HepG2 (cell line): ENCODE data around the gene CENPL. TPM values are rescaled to one million over a fixed set of nuclear protein-coding genes. Genes with fewer than 3 reads are reported as not detected.

Source experiments
- ATAC-seq: fragments of 200-7000 bp; cut with Tn5 transposase; 3 replicates; pipeline ENCODE4 v1.9.1; 2020; ENCODE audit warnings: mild to moderate bottlenecking, moderate library complexity
- BruUV-seq: library from RNA; stranded (reverse); fragments of 400-500 nt; replicated peaks from 2 replicates; lab custom pipeline; 2021; lab: Mats Ljungman, UMichigan
- CTCF ChIA-PET: fragments of 300-600 bp; formaldehyde crosslinking; extraction: SDS; loops from one replicate; lab custom pipeline; 2021; ENCODE audit warnings: low total read pairs, inconsistent platforms, low intra/inter-chr PET ratio; lab: Yijun Ruan, JAX
- POLR2A ChIA-PET: fragments of 350-600 bp; sonication (Branson Sonifier 250); formaldehyde crosslinking; loops from one replicate; lab custom pipeline; 2020; ENCODE audit warnings: antibody characterized with exemption, inconsistent platforms; lab: Yijun Ruan, JAX
- DNase-seq: peaks from one replicate; pipeline ENCODE4 v3.0.0-alpha.2; 2015; ENCODE audit warnings: low spot score
- FAIRE-seq: peaks from 3 replicates; lab custom pipeline; 2011; peaks lifted over from hg19 to GRCh38; lab: Jason Lieb, UNC
- H2AFZ ChIP-seq: one replicate; pipeline ENCODE4 v1.6.1; 2011; ENCODE audit warnings: low read length, inconsistent platforms
- H3K27ac ChIP-seq: fragments of 300-600 bp; 3 replicates; pipeline ENCODE4 v1.8.0; 2011; ENCODE audit warnings: mixed run types, mild to moderate bottlenecking, mixed read lengths, low read length, inconsistent platforms; ENCODE audit not compliant: insufficient read depth; ENCODE audit errors: extremely low read length
- H3K27me3 ChIP-seq, 2 experiments: fragments of 200-600 bp in 1 of 2; 2 replicates in 1 of 2; 3 replicates in 1 of 2; pipeline versions ENCODE4 v1.6.0 to v1.8.0; 2011; ENCODE audit warnings: low read length in 2 of 2, mild to moderate bottlenecking in 2 of 2, moderate library complexity in 2 of 2, inconsistent platforms in 1 of 2; ENCODE audit not compliant: insufficient read depth in 2 of 2, control insufficient read depth in 1 of 2
- H3K36me3 ChIP-seq, 2 experiments: fragments of 200-600 bp in 1 of 2; replicated peaks in 1 of 2; 2 replicates in 1 of 2; 3 replicates in 1 of 2; pipeline versions ENCODE4 v1.5.1 to v1.8.0; 2011; ENCODE audit warnings: low read length in 2 of 2, inconsistent platforms in 1 of 2; ENCODE audit not compliant: insufficient read depth in 2 of 2, control insufficient read depth in 1 of 2
- H3K4me1 ChIP-seq: 2 replicates; pipeline ENCODE4 v1.5.1; 2012; ENCODE audit warnings: low read length, inconsistent platforms; ENCODE audit not compliant: insufficient read depth
- H3K4me2 ChIP-seq: 2 replicates; pipeline ENCODE4 v1.6.0; 2011; ENCODE audit warnings: low read depth, low read length, inconsistent platforms
- H3K4me3 ChIP-seq, 3 experiments: fragments of 200-600 bp in 1 of 3; sonication (generic), shearing (Covaris generic) in 1 of 3; replicated peaks in 1 of 3; 2 replicates each; pipeline ENCODE4 v1.5.1; 2011 to 2016; ENCODE audit warnings: low read length in 3 of 3, inconsistent platforms in 2 of 3, low read depth in 2 of 3, mild to moderate bottlenecking in 2 of 3, control low read depth in 1 of 3, mixed read lengths in 1 of 3; ENCODE audit not compliant: insufficient read depth in 1 of 3
- H3K79me2 ChIP-seq: one replicate; pipeline ENCODE4 v1.6.1; 2011; ENCODE audit warnings: low read length, inconsistent platforms; ENCODE audit not compliant: insufficient read depth
- H3K9ac ChIP-seq: 2 replicates; pipeline ENCODE4 v1.6.0; 2011; ENCODE audit warnings: mild to moderate bottlenecking, low read depth, low read length, inconsistent platforms; ENCODE audit not compliant: insufficient read depth
- H3K9me3 ChIP-seq: 2 replicates; pipeline ENCODE4 v1.5.1; 2012; ENCODE audit warnings: mild to moderate bottlenecking, low read length
- H4K20me1 ChIP-seq: 2 replicates; pipeline ENCODE4 v1.6.0; 2011; ENCODE audit warnings: inconsistent platforms, mild to moderate bottlenecking, low read length, moderate library complexity; ENCODE audit not compliant: insufficient read depth
- FOSL1 ChIP-seq: sonication (generic); formaldehyde crosslinking; IDR thresholded peaks from 2 replicates; pipeline ENCODE4 v1.9.0; 2021; ENCODE audit warnings: missing genetic modification reagents, borderline replicate concordance
- FOXO1 ChIP-seq: sonication (generic); formaldehyde crosslinking; IDR thresholded peaks from 2 replicates; pipeline ENCODE4 v1.4.0; 2020; ENCODE audit warnings: missing genetic modification reagents
- HIVEP1 ChIP-seq: sonication (generic); formaldehyde crosslinking; IDR thresholded peaks from 2 replicates; pipeline ENCODE4 v1.4.0; 2020; ENCODE audit warnings: mild to moderate bottlenecking, missing genetic modification reagents
- JARID2 ChIP-seq: sonication (generic); formaldehyde crosslinking; IDR thresholded peaks from 2 replicates; pipeline ENCODE4 v1.8.1; 2023; ENCODE audit warnings: missing genetic modification reagents, inconsistent platforms; ENCODE audit not compliant: insufficient replicate concordance
- PPARG ChIP-seq: conservative IDR thresholded peaks from 2 replicates; pipeline ENCODE4 v1.6.1; 2016; ENCODE audit warnings: missing biosample characterization, missing genetic modification reagents
- RARG ChIP-seq: sonication (generic); formaldehyde crosslinking; IDR thresholded peaks from 2 replicates; pipeline ENCODE4 v1.4.0; 2020; ENCODE audit warnings: low read depth, mild to moderate bottlenecking, missing genetic modification reagents
- RELA ChIP-seq: sonication (generic); formaldehyde crosslinking; IDR thresholded peaks from 2 replicates; pipeline ENCODE4 v1.4.0; 2020; ENCODE audit warnings: missing genetic modification reagents
- SRF ChIP-seq: IDR thresholded peaks from 2 replicates; pipeline ENCODE4 v1.6.1; 2011; ENCODE audit warnings: mild to moderate bottlenecking, low read depth, low read length, moderate library complexity
- ZBTB21 ChIP-seq: sonication (generic); formaldehyde crosslinking; IDR thresholded peaks from 2 replicates; pipeline ENCODE4 v1.4.0; 2020; ENCODE audit warnings: missing genetic modification reagents
- ZIK1 ChIP-seq: sonication (generic); formaldehyde crosslinking; IDR thresholded peaks from 2 replicates; pipeline ENCODE4 v1.5.0; 2020; ENCODE audit warnings: mild to moderate bottlenecking, low read depth, missing genetic modification reagents, borderline replicate concordance
- WGBS: methylation state at CpG from one replicate; pipeline ENCODE4 v1.1.6; 2017; ENCODE audit warnings: low lambda C conversion rate; 5-methylcytosine and 5-hydroxymethylcytosine counted together
- in situ Hi-C: cut with HindIII; loops from 2 replicates; pipeline ENCODE4 v1.10.0; 2017; ENCODE audit warnings: low pct_unique_long_range_greater_than_20kb; ENCODE audit not compliant: extremely low pct_ligation_motif_present
- intact Hi-C: fragments of 100-400 bp; cut with micrococcal nuclease; formaldehyde crosslinking; loops from one replicate; pipeline ENCODE4 v1.10.0; 2022; ENCODE audit not compliant: unreplicated experiment
- polyA plus RNA-seq, 8 experiments: library from polyadenylated mRNA; depleted of rRNA in 3 of 8; stranded (reverse) in 7 of 8; unstranded in 1 of 8; fragments of >200 nt; fragmentation: Illumina TruSeq in 4 of 8; extraction: Trizol in 4 of 8; gene quantifications; 2 replicates each; pipeline versions ENCODE4 v1.2.1 to v1.2.3, GENCODE V29; 2011 to 2016; ENCODE audit warnings: low read depth in 4 of 8, missing spikeins in 1 of 8, mixed read lengths in 1 of 8; ENCODE audit not compliant: insufficient read depth in 1 of 8
- total RNA-seq, 5 experiments: library from RNA; depleted of rRNA; stranded (reverse); fragments of >200 nt; fragmentation: Illumina TruSeq; extraction: Trizol; gene quantifications; 2 replicates each; pipeline ENCODE4 v1.2.3, GENCODE V29; 2016; ENCODE audit warnings: low read depth in 1 of 5
- TF ChIP-seq, protein P1 (sequence below), 2 experiments: sonication (generic) in 1 of 2; formaldehyde crosslinking in 1 of 2; IDR thresholded peaks; 2 replicates each; pipeline versions ENCODE4 v1.5.1 to v1.6.1; 2011 to 2020; ENCODE audit warnings: borderline replicate concordance in 1 of 2, low read depth in 1 of 2, low read length in 1 of 2, mild to moderate bottlenecking in 1 of 2, missing genetic modification reagents in 1 of 2, moderate library complexity in 1 of 2
- TF ChIP-seq, protein P2 (sequence below): sonication (generic); formaldehyde crosslinking; IDR thresholded peaks from 2 replicates; pipeline ENCODE4 v1.8.1; 2023; ENCODE audit warnings: mild to moderate bottlenecking, missing genetic modification reagents, borderline replicate concordance
- TF ChIP-seq, protein P3 (sequence below): sonication (generic); formaldehyde crosslinking; conservative IDR thresholded peaks from 2 replicates; pipeline ENCODE4 v1.8.0; 2022; ENCODE audit warnings: missing genetic modification reagents
- TF ChIP-seq, protein P4 (sequence below): sonication (generic); formaldehyde crosslinking; conservative IDR thresholded peaks from 2 replicates; pipeline ENCODE4 v1.4.0; 2020; ENCODE audit warnings: missing genetic modification reagents

Gene CENPL
- total and polyA plus RNA-seq, 2 of the 13 experiments (the other 11 are each of a cell fraction or from before 2014, with no cell fraction given): 4.4 to 14.2 TPM

DNA sequence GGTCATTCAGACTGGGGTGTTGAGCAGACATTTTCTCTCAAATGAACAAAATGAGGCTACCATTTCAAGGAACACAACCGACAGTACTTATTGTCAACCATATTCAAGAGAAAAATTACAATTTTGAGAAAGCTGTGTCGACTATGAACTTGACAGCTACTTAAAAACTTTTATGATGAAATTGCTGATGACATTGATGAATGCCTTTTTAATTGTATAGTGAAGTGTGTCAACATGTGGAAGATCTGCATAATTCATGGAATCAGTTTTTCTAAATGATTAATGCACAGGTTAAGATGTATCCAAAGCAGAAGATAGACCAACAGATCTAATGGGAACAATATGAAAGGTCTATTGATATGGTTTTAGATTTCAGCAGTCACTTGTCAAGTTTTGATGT is 34.8 kb downstream of the CENPL start:
- ChIA-PET POLR2A (no interaction called here), CTCF (no interaction called here)
- Histone ChIP-seq H3K4me1 (no peaks in the 10 kb centered on the region), H3K27me3 (no peaks in the 10 kb centered on the region), H3K4me2 (no peak overlapping the region), H3K36me3 (peaks cover 0 to 11% of the 10 kb centered on the region in 2 experiments; a peak in 1 of 5 replicates), H3K9me3 (no peaks in the 10 kb centered on the region), H3K9ac (no peak overlapping the region), H4K20me1 (no peaks in the 10 kb centered on the region), H2AFZ (no peak overlapping the region), H3K4me3 (no peak overlapping the region), H3K27ac (no peak overlapping the region), H3K79me2 (no peaks in the 10 kb centered on the region)
- in situ Hi-C loops (no loop called here), intact Hi-C loops (no loop called here)
- 96% methylated on average over 2 of the region's 2 CpGs for WGBS
- ATAC-seq (no peak), DNase-seq (no peak), FAIRE-seq (no peak)
- no TSS peak for BruUV-seq
- TF ChIP-seq, protein P1, sequence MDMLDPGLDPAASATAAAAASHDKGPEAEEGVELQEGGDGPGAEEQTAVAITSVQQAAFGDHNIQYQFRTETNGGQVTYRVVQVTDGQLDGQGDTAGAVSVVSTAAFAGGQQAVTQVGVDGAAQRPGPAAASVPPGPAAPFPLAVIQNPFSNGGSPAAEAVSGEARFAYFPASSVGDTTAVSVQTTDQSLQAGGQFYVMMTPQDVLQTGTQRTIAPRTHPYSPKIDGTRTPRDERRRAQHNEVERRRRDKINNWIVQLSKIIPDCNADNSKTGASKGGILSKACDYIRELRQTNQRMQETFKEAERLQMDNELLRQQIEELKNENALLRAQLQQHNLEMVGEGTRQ (IDR thresholded peaks at IDR 0.05; ENCODE audit: low read depth, low read length): no peak
- TF ChIP-seq, protein P1 (CRISPR knock-in tag; IDR thresholded peaks at IDR 0.05; ENCODE audit: borderline replicate concordance): no peak
- TF ChIP-seq PPARG (CRISPR knock-in tag): no peak
- TF ChIP-seq, protein P2, sequence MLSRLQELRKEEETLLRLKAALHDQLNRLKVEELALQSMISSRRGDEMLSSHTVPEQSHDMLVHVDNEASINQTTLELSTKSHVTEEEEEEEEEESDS (CRISPR knock-in tag): no peak
- no peak for TF ChIP-seq FOSL1
- TF ChIP-seq ZBTB21 (CRISPR knock-in tag): no peak
- TF ChIP-seq RELA (CRISPR knock-in tag): no peak
- no peak for TF ChIP-seq SRF
- TF ChIP-seq ZIK1 (CRISPR knock-in tag): no peak
- TF ChIP-seq, protein P3, sequence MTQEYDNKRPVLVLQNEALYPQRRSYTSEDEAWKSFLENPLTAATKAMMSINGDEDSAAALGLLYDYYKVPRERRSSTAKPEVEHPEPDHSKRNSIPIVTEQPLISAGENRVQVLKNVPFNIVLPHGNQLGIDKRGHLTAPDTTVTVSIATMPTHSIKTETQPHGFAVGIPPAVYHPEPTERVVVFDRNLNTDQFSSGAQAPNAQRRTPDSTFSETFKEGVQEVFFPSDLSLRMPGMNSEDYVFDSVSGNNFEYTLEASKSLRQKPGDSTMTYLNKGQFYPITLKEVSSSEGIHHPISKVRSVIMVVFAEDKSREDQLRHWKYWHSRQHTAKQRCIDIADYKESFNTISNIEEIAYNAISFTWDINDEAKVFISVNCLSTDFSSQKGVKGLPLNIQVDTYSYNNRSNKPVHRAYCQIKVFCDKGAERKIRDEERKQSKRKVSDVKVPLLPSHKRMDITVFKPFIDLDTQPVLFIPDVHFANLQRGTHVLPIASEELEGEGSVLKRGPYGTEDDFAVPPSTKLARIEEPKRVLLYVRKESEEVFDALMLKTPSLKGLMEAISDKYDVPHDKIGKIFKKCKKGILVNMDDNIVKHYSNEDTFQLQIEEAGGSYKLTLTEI (CRISPR knock-in tag): no peak
- no peak for TF ChIP-seq RARG (CRISPR knock-in tag)
- no peak for TF ChIP-seq FOXO1 (CRISPR knock-in tag)
- TF ChIP-seq, protein P4, sequence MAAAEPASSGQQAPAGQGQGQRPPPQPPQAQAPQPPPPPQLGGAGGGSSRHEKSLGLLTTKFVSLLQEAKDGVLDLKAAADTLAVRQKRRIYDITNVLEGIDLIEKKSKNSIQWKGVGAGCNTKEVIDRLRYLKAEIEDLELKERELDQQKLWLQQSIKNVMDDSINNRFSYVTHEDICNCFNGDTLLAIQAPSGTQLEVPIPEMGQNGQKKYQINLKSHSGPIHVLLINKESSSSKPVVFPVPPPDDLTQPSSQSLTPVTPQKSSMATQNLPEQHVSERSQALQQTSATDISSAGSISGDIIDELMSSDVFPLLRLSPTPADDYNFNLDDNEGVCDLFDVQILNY (CRISPR knock-in tag): no peak
- no peak for TF ChIP-seq HIVEP1 (CRISPR knock-in tag)
- TF ChIP-seq JARID2 (CRISPR knock-in tag): no peak
